A673 (cell line): Measurements from ENCODE around the gene POP4.

Experiments
- EZH2 ChIP-seq: fragments of 200-600 bp; sonication (generic); IDR thresholded peaks from 2 replicates; pipeline ENCODE4 v1.6.1; 2017; ENCODE audit warnings: borderline replicate concordance, low read depth, mild to moderate bottlenecking, mixed read lengths, antibody characterized with exemption, low read length; ENCODE audit not compliant: poor library complexity, severe bottlenecking
- TF ChIP-seq, protein P1 (sequence below): fragments of 300-800, 200-600 bp; sonication (generic); conservative IDR thresholded peaks from 2 replicates; pipeline ENCODE4 v1.5.1; 2017; ENCODE audit warnings: low read depth, mild to moderate bottlenecking, antibody characterized with exemption, low read length, moderate library complexity, mixed read lengths

DNA sequence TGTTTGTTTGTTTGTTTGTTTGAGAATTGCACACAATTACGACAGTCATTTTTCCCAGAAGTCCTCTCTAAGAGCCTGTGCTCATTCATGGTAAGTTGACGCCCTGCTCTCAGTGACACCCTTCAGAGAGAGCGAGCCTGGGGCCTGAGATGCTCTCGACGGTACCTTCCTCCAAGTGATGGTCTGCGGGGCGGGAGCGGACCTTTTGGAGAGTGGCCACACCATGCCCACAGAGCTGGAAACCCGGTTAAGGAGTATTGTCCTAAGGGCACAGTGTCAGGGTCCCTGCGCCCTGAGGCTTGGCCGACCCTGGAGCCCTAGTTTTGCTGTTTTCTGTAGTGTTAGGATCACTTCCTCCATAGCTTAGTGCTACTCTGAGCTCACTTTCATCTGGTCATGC lies 3.6 kb downstream of the POP4 start:
- TF ChIP-seq, protein P1, sequence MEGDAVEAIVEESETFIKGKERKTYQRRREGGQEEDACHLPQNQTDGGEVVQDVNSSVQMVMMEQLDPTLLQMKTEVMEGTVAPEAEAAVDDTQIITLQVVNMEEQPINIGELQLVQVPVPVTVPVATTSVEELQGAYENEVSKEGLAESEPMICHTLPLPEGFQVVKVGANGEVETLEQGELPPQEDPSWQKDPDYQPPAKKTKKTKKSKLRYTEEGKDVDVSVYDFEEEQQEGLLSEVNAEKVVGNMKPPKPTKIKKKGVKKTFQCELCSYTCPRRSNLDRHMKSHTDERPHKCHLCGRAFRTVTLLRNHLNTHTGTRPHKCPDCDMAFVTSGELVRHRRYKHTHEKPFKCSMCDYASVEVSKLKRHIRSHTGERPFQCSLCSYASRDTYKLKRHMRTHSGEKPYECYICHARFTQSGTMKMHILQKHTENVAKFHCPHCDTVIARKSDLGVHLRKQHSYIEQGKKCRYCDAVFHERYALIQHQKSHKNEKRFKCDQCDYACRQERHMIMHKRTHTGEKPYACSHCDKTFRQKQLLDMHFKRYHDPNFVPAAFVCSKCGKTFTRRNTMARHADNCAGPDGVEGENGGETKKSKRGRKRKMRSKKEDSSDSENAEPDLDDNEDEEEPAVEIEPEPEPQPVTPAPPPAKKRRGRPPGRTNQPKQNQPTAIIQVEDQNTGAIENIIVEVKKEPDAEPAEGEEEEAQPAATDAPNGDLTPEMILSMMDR = no peak
- TF ChIP-seq EZH2 = no peak
